ENCODE data around the gene ALK.

ALK gene

GRCh38 chr2:29617351-29617750, 304.0 kb downstream of the ALK start:
- TF ChIP-seq ZBTB7A (IDR thresholded peaks at IDR 0.05; ENCODE audit: low read depth) (no peak), MAX (IDR thresholded peaks at IDR 0.05) (no peak), CREB1 (IDR thresholded peaks at IDR 0.05; ENCODE audit: low read depth) (no peak), EGR1 (IDR thresholded peaks at IDR 0.05) (no peak), TEAD4 (IDR thresholded peaks at IDR 0.05) (no peak), YY1 (IDR thresholded peaks at IDR 0.05; ENCODE audit: low read depth) (no peak), RAD21 (IDR thresholded peaks at IDR 0.05; ENCODE audit: low read depth) (no peak), REST (IDR thresholded peaks at IDR 0.05; ENCODE audit: low read depth) (no peak), NFIC (IDR thresholded peaks at IDR 0.05) (no peak), TAF1 (IDR thresholded peaks at IDR 0.05; ENCODE audit: low read depth) (no peak), USF1 (IDR thresholded peaks at IDR 0.05) (no peak), FOXM1 (IDR thresholded peaks at IDR 0.05; ENCODE audit: borderline replicate concordance, low read depth) (no peak), TCF12 (IDR thresholded peaks at IDR 0.05; ENCODE audit: low read depth) (no peak)

- no peak for TF ChIP-seq CEBPB (IDR thresholded peaks at IDR 0.05)
- TF ChIP-seq REST (IDR thresholded peaks at IDR 0.05; ENCODE audit: low read depth) = no peak
- no peak for TF ChIP-seq TCF12 (IDR thresholded peaks at IDR 0.05; ENCODE audit: low read depth)
- no peak for TF ChIP-seq EP300 (IDR thresholded peaks at IDR 0.05; ENCODE audit: borderline replicate concordance)
- TF ChIP-seq TAF1 (IDR thresholded peaks at IDR 0.05; ENCODE audit: low read depth) = no peak
- TF ChIP-seq CREB1 (IDR thresholded peaks at IDR 0.05; ENCODE audit: low read depth) = no peak
- TF ChIP-seq FOXM1 (IDR thresholded peaks at IDR 0.05; ENCODE audit: borderline replicate concordance, low read depth) = no peak
- TF ChIP-seq ZBTB7A (IDR thresholded peaks at IDR 0.05; ENCODE audit: low read depth) = no peak
- no peak for TF ChIP-seq MAX (IDR thresholded peaks at IDR 0.05)
- TF ChIP-seq EGR1 (IDR thresholded peaks at IDR 0.05) = no peak
- no peak for TF ChIP-seq TEAD4 (IDR thresholded peaks at IDR 0.05)
- TF ChIP-seq NFIC (IDR thresholded peaks at IDR 0.05) = no peak
Measured at GRCh38 chr2:29616569-29616968, 304.8 kb downstream of the ALK start.

GRCh38 chr2:29615841-29616240, 305.5 kb downstream of the ALK start:
- no peak for TF ChIP-seq TAF1 (IDR thresholded peaks at IDR 0.05; ENCODE audit: low read depth)
- no peak for TF ChIP-seq YY1 (IDR thresholded peaks at IDR 0.05; ENCODE audit: low read depth)
- no peak for TF ChIP-seq EP300 (IDR thresholded peaks at IDR 0.05; ENCODE audit: borderline replicate concordance)
- no peak for TF ChIP-seq MAX (IDR thresholded peaks at IDR 0.05)
- TF ChIP-seq RAD21 (IDR thresholded peaks at IDR 0.05; ENCODE audit: low read depth) = no peak

GRCh38 chr2:29615183-29615582, 306.2 kb downstream of the ALK start:
- TF ChIP-seq FOXM1 (IDR thresholded peaks at IDR 0.05; ENCODE audit: borderline replicate concordance, low read depth) = no peak
- no peak for TF ChIP-seq CEBPB (IDR thresholded peaks at IDR 0.05)
- no peak for TF ChIP-seq TCF12 (IDR thresholded peaks at IDR 0.05; ENCODE audit: low read depth)
- TF ChIP-seq MAX (IDR thresholded peaks at IDR 0.05) = no peak
- TF ChIP-seq EP300 (IDR thresholded peaks at IDR 0.05; ENCODE audit: borderline replicate concordance) = no peak
- TF ChIP-seq RAD21 (IDR thresholded peaks at IDR 0.05; ENCODE audit: low read depth) = no peak
- no peak for TF ChIP-seq EGR1 (IDR thresholded peaks at IDR 0.05)
- no peak for TF ChIP-seq YY1 (IDR thresholded peaks at IDR 0.05; ENCODE audit: low read depth)
- TF ChIP-seq TAF1 (IDR thresholded peaks at IDR 0.05; ENCODE audit: low read depth) = no peak
- TF ChIP-seq REST (IDR thresholded peaks at IDR 0.05; ENCODE audit: low read depth) = no peak

Measured in Ishikawa (cell line).